ENCODE data around the gene LRRC28. TPM values are rescaled to one million over a fixed set of nuclear protein-coding genes. Genes with fewer than 3 reads are reported as not detected.

The LRRC28 gene
- total RNA-seq, 1 donor from 2014 or later = 20.3 TPM

DNA sequence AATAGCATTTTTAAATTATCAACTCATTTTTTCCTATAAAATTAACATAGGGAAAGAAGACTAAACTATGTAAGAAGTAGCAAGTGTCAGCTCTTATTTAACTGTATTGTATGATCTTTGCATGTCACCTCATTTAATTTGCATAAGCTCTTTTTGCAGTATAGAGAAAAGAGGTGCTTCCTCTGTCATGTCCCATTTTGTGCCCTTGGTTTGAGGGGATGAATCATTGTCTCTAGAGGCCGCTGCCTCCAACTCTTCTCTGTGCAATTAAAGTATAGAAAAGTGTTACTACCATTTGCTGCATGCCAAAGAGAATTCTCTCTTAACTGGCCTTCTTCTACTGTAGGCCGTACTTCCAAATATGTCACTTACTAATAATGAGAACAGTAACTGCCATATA, 93.4 kb downstream of the LRRC28 start:
- Histone ChIP-seq H3K36me3 (no peaks in the 10 kb centered on the region), H3K27ac (no peak overlapping the region), H3K4me1 (no peaks in the 10 kb centered on the region), H3K27me3 (no peaks in the 10 kb centered on the region), H3K4me3 (no peak overlapping the region), H3K9me3 (no peaks in the 10 kb centered on the region)
- DNase-seq (no peak), ATAC-seq (no peak)
- TF ChIP-seq, protein P1, sequence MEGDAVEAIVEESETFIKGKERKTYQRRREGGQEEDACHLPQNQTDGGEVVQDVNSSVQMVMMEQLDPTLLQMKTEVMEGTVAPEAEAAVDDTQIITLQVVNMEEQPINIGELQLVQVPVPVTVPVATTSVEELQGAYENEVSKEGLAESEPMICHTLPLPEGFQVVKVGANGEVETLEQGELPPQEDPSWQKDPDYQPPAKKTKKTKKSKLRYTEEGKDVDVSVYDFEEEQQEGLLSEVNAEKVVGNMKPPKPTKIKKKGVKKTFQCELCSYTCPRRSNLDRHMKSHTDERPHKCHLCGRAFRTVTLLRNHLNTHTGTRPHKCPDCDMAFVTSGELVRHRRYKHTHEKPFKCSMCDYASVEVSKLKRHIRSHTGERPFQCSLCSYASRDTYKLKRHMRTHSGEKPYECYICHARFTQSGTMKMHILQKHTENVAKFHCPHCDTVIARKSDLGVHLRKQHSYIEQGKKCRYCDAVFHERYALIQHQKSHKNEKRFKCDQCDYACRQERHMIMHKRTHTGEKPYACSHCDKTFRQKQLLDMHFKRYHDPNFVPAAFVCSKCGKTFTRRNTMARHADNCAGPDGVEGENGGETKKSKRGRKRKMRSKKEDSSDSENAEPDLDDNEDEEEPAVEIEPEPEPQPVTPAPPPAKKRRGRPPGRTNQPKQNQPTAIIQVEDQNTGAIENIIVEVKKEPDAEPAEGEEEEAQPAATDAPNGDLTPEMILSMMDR (IDR thresholded peaks at IDR 0.05) = no peak
- intact Hi-C loops (cut with DNase I) = no loop called here

- intact Hi-C loops (cut with DNase I) = no loop called here
- H3K4me3 ChIP-seq = no peak overlapping the region
- no peaks in the 10 kb centered on the region for H3K36me3 ChIP-seq
- H3K27me3 ChIP-seq = no peaks in the 10 kb centered on the region
- DNase-seq (no peak), ATAC-seq (no peak)
- no peak overlapping the region for H3K27ac ChIP-seq
- TF ChIP-seq, protein P1 (IDR thresholded peaks at IDR 0.05) = no peak
- H3K4me1 ChIP-seq = no peaks in the 10 kb centered on the region
- H3K9me3 ChIP-seq = no peaks in the 10 kb centered on the region
Observed at GRCh38 chr15:99345242-99345641, 94.0 kb downstream of the LRRC28 start.

- Histone ChIP-seq H3K27me3 (no peaks in the 10 kb centered on the region), H3K36me3 (no peaks in the 10 kb centered on the region), H3K27ac (no peak overlapping the region), H3K4me1 (no peaks in the 10 kb centered on the region), H3K9me3 (no peaks in the 10 kb centered on the region), H3K4me3 (no peak overlapping the region)
- no peak for DNase-seq
- TF ChIP-seq, protein P1 (IDR thresholded peaks at IDR 0.05) = no peak
- no peak for ATAC-seq
- intact Hi-C loops (cut with DNase I) = no loop called here
Observed at GRCh38 chr15:99345832-99346462, 94.7 kb downstream of the LRRC28 start.

GRCh38 chr15:99347574-99347973, 96.3 kb downstream of the LRRC28 start:
- intact Hi-C loops (cut with DNase I) = no loop called here
- TF ChIP-seq, protein P1 (IDR thresholded peaks at IDR 0.05) = no peak
- no peak overlapping the region for H3K4me3 ChIP-seq
- no peak for DNase-seq
- H3K27me3 ChIP-seq = no peaks in the 10 kb centered on the region
- H3K4me1 ChIP-seq = no peaks in the 10 kb centered on the region
- no peak overlapping the region for H3K27ac ChIP-seq
- no peak for ATAC-seq
- no peaks in the 10 kb centered on the region for H3K9me3 ChIP-seq
- H3K36me3 ChIP-seq = no peaks in the 10 kb centered on the region

DNA sequence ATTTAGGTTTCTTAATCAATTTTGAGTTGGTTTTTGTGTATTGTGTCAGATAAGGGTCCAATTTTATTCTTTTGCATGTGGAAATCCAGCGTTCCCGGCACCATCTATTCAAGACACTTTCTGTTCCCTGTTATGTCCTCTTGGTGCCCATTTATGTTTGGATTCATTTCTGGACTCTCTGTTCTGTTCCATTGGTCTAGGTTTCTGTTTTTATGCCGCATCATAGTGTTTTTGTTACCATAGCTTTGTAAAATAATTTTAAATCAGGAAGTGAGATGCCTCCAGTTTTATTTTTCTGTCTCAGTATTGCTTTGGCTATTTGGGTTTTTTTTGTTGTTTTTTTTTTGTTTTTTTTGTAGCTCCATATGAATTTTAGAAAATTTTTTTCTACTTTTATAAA, 97.1 kb downstream of the LRRC28 start:
- ATAC-seq = no peak
- no peak for DNase-seq
- intact Hi-C loops (cut with DNase I) = no loop called here
- Histone ChIP-seq H3K4me1 (no peaks in the 10 kb centered on the region), H3K9me3 (no peaks in the 10 kb centered on the region), H3K4me3 (no peak overlapping the region), H3K27ac (no peak overlapping the region), H3K36me3 (no peaks in the 10 kb centered on the region), H3K27me3 (no peaks in the 10 kb centered on the region)
- TF ChIP-seq, protein P1 (IDR thresholded peaks at IDR 0.05) = no peak

- no peak for DNase-seq
- Histone ChIP-seq H3K4me3 (no peak overlapping the region), H3K9me3 (no peaks in the 10 kb centered on the region), H3K4me1 (no peaks in the 10 kb centered on the region), H3K27me3 (no peaks in the 10 kb centered on the region), H3K36me3 (no peaks in the 10 kb centered on the region), H3K27ac (no peak overlapping the region)
- no peak for ATAC-seq
- intact Hi-C loops (cut with DNase I) = no loop called here
- TF ChIP-seq, protein P1 (IDR thresholded peaks at IDR 0.05) = no peak
Observed at GRCh38 chr15:99350408-99350807, 99.1 kb downstream of the LRRC28 start.
